WTC11 (cell line): ENCODE results near the gene TBL1X.
"Not testable (repeated sequence)": the region's sequence is repeated elsewhere in the genome, so short reads cannot be mapped to it uniquely, and the experiment has no call there.

Experiments
- ATF6 ChIP-seq: sonication (generic); formaldehyde crosslinking; IDR thresholded peaks from 2 replicates; pipeline ENCODE4 v1.8.1; 2023; ENCODE audit warnings: mild to moderate bottlenecking, missing genetic modification reagents
- NR2C2 ChIP-seq: sonication (generic); formaldehyde crosslinking; IDR thresholded peaks from 2 replicates; pipeline ENCODE4 v1.8.0; 2022; ENCODE audit warnings: mild to moderate bottlenecking, missing genetic modification reagents
- RELA ChIP-seq: sonication (generic); formaldehyde crosslinking; IDR thresholded peaks from 2 replicates; pipeline ENCODE4 v1.8.1; 2022; ENCODE audit warnings: missing genetic modification reagents, mild to moderate bottlenecking, borderline replicate concordance
- ZNF138 ChIP-seq: sonication (generic); formaldehyde crosslinking; conservative IDR thresholded peaks from 2 replicates; pipeline ENCODE4 v1.8.1; 2022; ENCODE audit warnings: mild to moderate bottlenecking, moderate library complexity, missing genetic modification reagents
- ZNF232 ChIP-seq: sonication (generic); formaldehyde crosslinking; IDR thresholded peaks from 2 replicates; pipeline ENCODE4 v1.8.0; 2022; ENCODE audit warnings: mild to moderate bottlenecking, missing genetic modification reagents
- ZNF416 ChIP-seq: fragments of 250-450 bp; sonication (Bioruptor Pico); IDR thresholded peaks from 2 replicates; pipeline ENCODE4 v1.9.0; 2021; ENCODE audit warnings: mild to moderate bottlenecking, inconsistent platforms
- TF ChIP-seq, protein P1 (sequence below): sonication (generic); formaldehyde crosslinking; IDR thresholded peaks from 2 replicates; pipeline ENCODE4 v1.8.0; 2022; ENCODE audit warnings: mild to moderate bottlenecking, missing genetic modification reagents
- TF ChIP-seq, protein P2 (sequence below): fragments of 200-600 bp; IDR thresholded peaks from 2 replicates; pipeline ENCODE4 v1.8.0; 2022; ENCODE audit warnings: antibody characterized with exemption
- TF ChIP-seq, protein P3 (sequence below): sonication (generic); formaldehyde crosslinking; IDR thresholded peaks from 2 replicates; pipeline ENCODE4 v1.8.1; 2023; ENCODE audit warnings: mild to moderate bottlenecking, missing genetic modification reagents, moderate library complexity

DNA sequence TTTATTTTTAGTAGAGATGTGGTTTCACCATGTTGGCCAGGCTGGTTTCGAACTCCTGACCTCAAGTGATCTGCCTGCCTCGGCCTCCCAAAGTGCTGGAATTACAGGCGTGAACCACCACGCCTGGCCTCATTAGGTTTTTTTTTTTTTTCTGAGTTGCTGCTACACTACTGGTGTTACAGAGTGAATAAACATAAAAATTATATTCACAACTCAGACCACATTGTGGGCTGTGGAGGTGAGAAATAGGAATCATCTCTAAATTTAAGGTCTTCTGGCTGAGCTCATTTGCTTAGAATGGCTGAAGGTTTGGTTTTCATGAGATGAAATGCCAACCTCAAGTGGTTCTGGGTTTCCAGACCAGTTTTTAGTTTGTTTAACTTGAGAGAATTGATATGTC lies 10.6 kb downstream of the TBL1X start:
- TF ChIP-seq ZNF232; ZNF138 (CRISPR knock-in tag); ATF6 (CRISPR knock-in tag); ZNF416; RELA (CRISPR knock-in tag); NR2C2 (CRISPR knock-in tag): not testable (repeated sequence)
- TF ChIP-seq, protein P1, sequence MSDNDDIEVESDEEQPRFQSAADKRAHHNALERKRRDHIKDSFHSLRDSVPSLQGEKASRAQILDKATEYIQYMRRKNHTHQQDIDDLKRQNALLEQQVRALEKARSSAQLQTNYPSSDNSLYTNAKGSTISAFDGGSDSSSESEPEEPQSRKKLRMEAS (CRISPR knock-in tag), result not testable (repeated sequence)
- TF ChIP-seq, protein P2, sequence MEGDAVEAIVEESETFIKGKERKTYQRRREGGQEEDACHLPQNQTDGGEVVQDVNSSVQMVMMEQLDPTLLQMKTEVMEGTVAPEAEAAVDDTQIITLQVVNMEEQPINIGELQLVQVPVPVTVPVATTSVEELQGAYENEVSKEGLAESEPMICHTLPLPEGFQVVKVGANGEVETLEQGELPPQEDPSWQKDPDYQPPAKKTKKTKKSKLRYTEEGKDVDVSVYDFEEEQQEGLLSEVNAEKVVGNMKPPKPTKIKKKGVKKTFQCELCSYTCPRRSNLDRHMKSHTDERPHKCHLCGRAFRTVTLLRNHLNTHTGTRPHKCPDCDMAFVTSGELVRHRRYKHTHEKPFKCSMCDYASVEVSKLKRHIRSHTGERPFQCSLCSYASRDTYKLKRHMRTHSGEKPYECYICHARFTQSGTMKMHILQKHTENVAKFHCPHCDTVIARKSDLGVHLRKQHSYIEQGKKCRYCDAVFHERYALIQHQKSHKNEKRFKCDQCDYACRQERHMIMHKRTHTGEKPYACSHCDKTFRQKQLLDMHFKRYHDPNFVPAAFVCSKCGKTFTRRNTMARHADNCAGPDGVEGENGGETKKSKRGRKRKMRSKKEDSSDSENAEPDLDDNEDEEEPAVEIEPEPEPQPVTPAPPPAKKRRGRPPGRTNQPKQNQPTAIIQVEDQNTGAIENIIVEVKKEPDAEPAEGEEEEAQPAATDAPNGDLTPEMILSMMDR, result not testable (repeated sequence)
- TF ChIP-seq, protein P3, sequence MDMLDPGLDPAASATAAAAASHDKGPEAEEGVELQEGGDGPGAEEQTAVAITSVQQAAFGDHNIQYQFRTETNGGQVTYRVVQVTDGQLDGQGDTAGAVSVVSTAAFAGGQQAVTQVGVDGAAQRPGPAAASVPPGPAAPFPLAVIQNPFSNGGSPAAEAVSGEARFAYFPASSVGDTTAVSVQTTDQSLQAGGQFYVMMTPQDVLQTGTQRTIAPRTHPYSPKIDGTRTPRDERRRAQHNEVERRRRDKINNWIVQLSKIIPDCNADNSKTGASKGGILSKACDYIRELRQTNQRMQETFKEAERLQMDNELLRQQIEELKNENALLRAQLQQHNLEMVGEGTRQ (CRISPR knock-in tag), result not testable (repeated sequence)
